CD4-positive, alpha-beta T cell treated with Interleukin-6 for 4 hours (primary cell): ENCODE measurements around the gene HSPA1L.
"Not testable (repeated sequence)": the region's sequence is repeated elsewhere in the genome, so short reads cannot be mapped to it uniquely, and the experiment has no call there.

Source experiments
- DNase-seq: peaks from one replicate; pipeline ENCODE4 v3.0.0-alpha.2; 2020; ENCODE audit warnings: mixed read lengths

The HSPA1L gene

GRCh38 chr6:31813465-31813849, 1.6 kb downstream of the HSPA1L start:
- DNase-seq, result no peak

DNA sequence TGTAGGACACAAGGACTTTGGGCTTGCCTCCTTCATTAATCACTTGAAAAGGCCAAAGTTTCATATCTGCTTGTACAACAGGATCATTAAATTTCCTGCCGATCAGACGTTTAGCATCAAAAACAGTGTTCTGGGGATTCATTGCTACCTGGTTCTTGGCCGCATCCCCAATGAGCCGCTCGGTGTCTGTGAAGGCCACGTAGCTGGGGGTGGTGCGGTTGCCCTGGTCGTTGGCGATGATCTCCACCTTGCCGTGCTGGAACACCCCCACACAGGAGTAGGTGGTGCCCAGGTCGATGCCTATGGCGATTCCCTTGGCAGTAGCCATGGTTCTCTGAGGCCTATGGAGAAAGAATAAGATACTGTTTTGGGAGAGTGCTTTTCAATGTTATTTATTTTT, 3.4 kb downstream of the HSPA1L start:
- no peak for DNase-seq

- not testable (repeated sequence) for DNase-seq
Observed at GRCh38 chr6:31808599-31808998, 6.5 kb downstream of the HSPA1L start.

DNA sequence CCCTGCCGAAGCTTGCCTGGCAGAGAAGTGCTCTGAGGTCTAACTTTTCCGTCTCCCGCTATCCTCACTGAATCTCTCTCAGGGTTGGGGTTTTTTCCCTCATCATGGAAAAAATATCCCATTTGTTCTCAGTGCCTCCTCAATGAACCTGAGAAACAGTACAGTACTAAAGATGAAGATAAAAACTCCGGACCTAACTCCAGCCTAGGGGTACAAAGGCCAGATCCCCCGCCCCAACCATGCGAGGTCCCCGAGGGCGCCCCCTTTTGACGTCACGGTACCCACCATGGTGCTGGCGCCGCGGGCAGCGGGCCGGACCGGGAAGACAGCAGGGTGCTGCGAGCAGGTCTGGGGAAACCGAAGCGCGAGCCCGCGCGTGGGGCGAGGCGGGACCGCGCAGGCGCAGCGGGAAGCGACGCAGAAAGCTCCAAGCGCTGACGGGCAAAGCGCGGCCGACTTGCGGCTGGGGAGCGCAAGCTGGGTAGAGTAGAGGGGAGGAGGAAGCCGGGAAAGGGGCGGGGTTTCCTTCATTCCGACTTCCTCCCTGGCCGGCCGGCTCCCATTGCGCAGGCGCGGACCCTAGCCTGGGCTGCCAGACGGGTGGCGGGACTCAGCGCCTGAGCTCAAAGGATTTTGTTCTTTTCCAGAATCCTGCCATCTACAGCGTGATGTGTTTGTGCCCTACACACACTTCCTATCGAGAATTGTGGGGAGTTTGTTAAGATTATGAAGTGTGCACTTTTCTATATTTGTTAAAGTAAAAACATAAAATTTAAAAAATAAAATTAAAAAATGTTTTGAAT, 8.4 kb downstream of the HSPA1L start, which contains the start of gene LSM2:
Gene LSM2 (minus strand): TSS at position 497 of the 803 bp plus-strand sequence. CDS start 209 bp downstream, at position 288.
- peak; percentile 99 for DNase-seq

- DNase-seq, result no peak
Observed at GRCh38 chr6:31805939-31806469, 9.1 kb downstream of the HSPA1L start.

- not testable (repeated sequence) for DNase-seq
Observed at GRCh38 chr6:31801031-31801927, 13.8 kb downstream of the HSPA1L start.

GRCh38 chr6:31799781-31800180, 15.3 kb downstream of the HSPA1L start:
- no peak for DNase-seq

DNA sequence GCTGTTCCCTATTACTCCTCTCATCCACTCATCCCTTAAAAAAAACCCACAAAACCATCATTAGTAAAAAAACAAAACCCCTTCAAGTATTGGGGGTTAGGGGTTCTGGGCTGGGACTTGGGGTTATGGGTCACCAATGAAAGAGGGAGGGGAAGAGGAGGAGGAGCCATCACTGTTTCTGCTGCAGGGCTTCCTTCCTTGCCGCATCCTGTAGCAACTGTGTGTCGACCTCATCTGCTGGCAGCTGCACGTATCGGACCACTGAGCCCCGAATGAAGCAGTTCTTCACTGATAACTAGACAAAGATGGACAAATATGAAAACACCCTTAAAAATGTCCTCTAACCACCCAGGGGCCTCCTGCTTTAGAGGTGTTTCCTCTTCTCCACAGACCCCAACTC, 17.5 kb downstream of the HSPA1L start:
- DNase-seq, result peak; percentile 72

DNA sequence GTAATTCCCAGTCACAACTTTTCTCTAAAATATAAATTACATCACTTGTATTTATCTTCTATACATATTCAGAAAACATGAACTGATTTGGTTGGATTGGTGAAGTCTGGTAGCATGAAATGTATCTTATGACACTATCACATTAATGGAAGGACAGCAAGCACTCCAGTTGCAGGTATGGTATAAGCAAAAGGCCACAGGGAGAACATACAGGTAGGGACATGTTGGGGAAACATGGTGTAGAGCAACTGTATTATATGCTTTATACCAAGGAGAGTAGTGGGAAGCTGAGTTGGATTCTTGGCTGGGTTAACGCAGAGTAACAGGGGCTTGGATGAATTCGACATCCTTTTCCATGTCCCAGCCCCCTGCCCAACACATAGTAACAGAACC, 18.1 kb downstream of the HSPA1L start:
- DNase-seq, result no peak

DNA sequence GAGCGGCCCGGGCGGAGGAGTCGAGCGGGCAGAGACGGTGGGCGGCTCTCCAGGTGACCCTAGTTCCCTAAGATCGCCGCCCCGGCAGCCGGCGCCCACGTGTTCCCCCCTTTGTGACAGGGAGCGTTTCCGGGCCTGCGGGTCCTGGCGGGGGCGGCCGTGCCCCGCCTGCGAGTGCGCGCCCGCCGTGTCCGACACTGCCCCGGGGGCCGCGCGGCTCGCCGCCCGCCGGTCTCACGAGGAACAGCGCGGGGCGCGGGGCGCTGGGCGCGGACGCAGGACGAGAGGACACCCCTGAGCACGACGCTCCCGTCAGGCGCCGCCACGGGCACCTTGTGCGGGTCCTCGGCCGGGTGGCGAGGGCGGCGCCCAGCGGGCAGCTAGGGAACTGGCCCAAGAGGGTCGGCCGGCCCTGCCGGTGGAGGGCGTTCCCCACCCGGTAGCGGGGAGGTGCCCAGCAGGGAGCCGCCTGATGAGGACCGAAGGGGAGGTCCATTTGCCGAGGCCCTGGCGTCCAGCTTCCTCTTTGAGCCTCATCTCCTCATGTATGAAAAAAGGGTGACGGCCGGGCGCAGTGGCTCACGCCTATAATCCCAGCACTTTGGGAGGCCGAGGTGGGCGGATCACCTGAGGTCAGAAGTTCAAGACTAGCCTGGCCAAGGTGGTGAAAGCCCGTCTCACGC, 19.3 kb downstream of the HSPA1L start, which contains the start of gene VARS1:
Gene VARS1 (minus strand): TSS at position 137 of the 683 bp plus-strand sequence. CDS start 535 bp downstream, outside the sequence.
- DNase-seq, result peak; percentile 87

- DNase-seq, result no peak
Observed at GRCh38 chr6:31794866-31795615, 20.0 kb downstream of the HSPA1L start.

GRCh38 chr6:31794294-31794865, 20.7 kb downstream of the HSPA1L start:
- DNase-seq, result peak; percentile 23

GRCh38 chr6:31793927-31794245, 21.2 kb downstream of the HSPA1L start:
- not testable (repeated sequence) for DNase-seq

DNA sequence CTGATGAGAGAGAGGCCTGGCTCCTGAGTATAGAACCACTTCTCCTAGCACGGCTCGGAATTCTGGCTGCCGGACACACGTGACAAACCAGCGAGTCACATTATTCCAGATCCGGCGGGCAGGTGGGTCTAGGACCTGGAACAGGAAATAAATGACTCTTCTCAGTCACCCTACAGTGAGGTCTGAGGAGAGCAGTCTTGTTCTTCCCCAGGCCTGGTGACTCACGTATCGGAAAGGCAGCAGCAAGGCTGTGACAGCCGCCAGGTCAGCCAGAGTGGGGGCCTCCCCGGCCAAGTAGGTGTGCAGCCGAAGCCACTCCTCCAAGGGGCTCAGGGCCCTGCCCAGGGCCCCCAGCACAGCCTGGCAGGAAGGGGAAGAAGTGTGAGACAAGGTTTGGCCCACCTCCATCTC, 22.3 kb downstream of the HSPA1L start:
- DNase-seq, result no peak

DNA sequence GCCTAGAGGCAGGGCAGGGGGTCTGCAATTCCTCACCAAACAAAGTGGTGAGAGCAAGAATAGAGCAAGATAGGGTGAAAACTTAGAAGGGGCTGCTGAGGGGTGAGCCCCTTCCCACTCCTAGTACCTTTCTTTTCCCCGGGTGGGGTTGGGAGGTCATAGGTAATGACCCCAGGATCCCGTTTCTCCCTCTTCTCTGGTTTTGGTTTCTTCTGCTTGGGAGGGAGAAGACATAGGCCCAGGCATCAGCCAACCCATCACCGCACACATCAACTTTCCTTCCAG, 23.1 kb downstream of the HSPA1L start:
- no peak for DNase-seq

DNA sequence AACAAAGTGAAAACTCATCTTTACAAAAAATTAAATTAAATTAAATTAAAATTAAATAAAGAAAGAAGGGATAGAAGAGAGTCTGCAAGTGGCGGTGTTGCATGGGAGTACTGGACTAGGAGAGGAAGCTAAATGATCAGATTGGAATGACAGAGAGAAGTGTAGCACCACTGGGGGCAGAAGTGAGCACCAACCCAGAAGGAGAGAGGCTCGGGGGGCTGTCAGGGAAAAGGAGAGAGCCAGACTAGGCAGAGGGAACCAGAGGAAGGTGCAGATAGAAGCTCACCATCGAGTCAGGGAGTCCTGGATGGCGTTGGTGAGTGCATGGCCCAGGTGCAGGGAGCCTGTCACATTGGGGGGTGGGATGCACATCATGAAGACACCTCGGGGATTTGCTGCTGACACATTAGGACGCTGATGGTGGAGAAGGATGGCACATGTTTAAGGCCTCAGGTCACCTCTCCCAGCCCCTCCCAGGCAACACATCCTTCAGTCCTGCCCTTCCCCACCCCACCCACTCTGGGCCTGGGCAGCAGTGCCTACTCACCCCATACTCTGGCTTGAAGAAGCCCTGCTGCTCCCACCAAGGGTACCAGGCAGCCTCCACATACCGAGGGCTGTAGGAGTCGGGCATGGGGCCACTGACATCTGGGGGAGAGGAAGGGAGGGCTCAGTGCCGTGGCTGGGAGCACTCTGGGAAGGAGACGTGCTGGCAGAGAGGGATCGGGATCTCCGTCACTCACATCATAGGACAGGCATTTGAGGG, 23.6 kb downstream of the HSPA1L start:
- peak; percentile 39 for DNase-seq

GRCh38 chr6:31785475-31785874, 29.6 kb downstream of the HSPA1L start:
- DNase-seq, result no peak

- DNase-seq, result no peak
Observed at GRCh38 chr6:31784098-31784925, 30.8 kb downstream of the HSPA1L start.

GRCh38 chr6:31782126-31782855, 32.8 kb downstream of the HSPA1L start:
- DNase-seq, result no peak
